OCI-LY7 (cell line): ENCODE measurements around the gene PPP2R5C. TPM values are rescaled to one million over a fixed set of nuclear protein-coding genes. Genes with fewer than 3 reads are reported as not detected.

Experiments
- BruUV-seq: library from RNA; stranded (reverse); fragments of 400-500 nt; replicated peaks from 2 replicates; lab custom pipeline; 2021; lab: Mats Ljungman, UMichigan
- CTCF ChIA-PET: fragments of 300-600 bp; sonication (Branson Sonifier 250); formaldehyde crosslinking; loops from one replicate; lab custom pipeline; 2022; ENCODE audit warnings: antibody characterized with exemption; ENCODE audit not compliant: unreplicated experiment; lab: Charles Lee
- POLR2A ChIA-PET: fragments of 300-600 bp; sonication (Branson Sonifier 250); formaldehyde crosslinking; loops from one replicate; lab custom pipeline; 2022; ENCODE audit warnings: antibody characterized with exemption; lab: Charles Lee
- DNase-seq: peaks from one replicate; pipeline ENCODE4 v3.0.0-alpha.2; 2015; ENCODE audit warnings: low spot score
- H2AFZ ChIP-seq: fragments of 200-600 bp; sonication (generic), shearing (Covaris generic); 2 replicates; pipeline ENCODE4 v1.6.1; 2014; ENCODE audit warnings: mild to moderate bottlenecking, antibody characterized with exemption, low read length, moderate library complexity
- H3K27ac ChIP-seq: fragments of 200-600 bp; sonication (generic); 2 replicates; pipeline ENCODE4 v1.5.1; 2014; ENCODE audit warnings: mixed run types, low read depth, mild to moderate bottlenecking, moderate library complexity, low read length, inconsistent platforms; ENCODE audit not compliant: poor library complexity, severe bottlenecking
- H3K36me3 ChIP-seq: fragments of 200-600 bp; sonication (generic); 2 replicates; pipeline ENCODE4 v1.6.1; 2014; ENCODE audit warnings: mild to moderate bottlenecking, antibody characterized with exemption, low read length, moderate library complexity, mixed read lengths; ENCODE audit not compliant: insufficient read depth
- H3K4me1 ChIP-seq: fragments of 200-600 bp; sonication (generic); 2 replicates; pipeline ENCODE4 v1.5.1; 2014; ENCODE audit warnings: mild to moderate bottlenecking, low read length; ENCODE audit not compliant: insufficient read depth, poor library complexity, severe bottlenecking
- H3K4me2 ChIP-seq: fragments of 200-600 bp; sonication (generic); 2 replicates; pipeline ENCODE4 v1.6.1; 2014; ENCODE audit warnings: mild to moderate bottlenecking, low read length
- H3K4me3 ChIP-seq: fragments of 200-600 bp; sonication (generic); 2 replicates; pipeline ENCODE4 v1.5.1; 2014; ENCODE audit warnings: mild to moderate bottlenecking, low read depth, low read length; ENCODE audit not compliant: poor library complexity, severe bottlenecking
- H3K79me2 ChIP-seq: fragments of 200-600 bp; sonication (generic); 2 replicates; pipeline ENCODE4 v1.6.1; 2016; ENCODE audit warnings: low read depth, mild to moderate bottlenecking, low read length, moderate library complexity, mixed read lengths; ENCODE audit not compliant: insufficient read depth
- H3K9me2 ChIP-seq: fragments of 200-600 bp; sonication (generic); 2 replicates; pipeline ENCODE4 v1.6.1; 2016; ENCODE audit warnings: mild to moderate bottlenecking, low read length, mixed read lengths; ENCODE audit not compliant: insufficient read depth
- H3K9me3 ChIP-seq: fragments of 200-600 bp; sonication (generic); 2 replicates; pipeline ENCODE4 v1.6.1; 2014; ENCODE audit warnings: mild to moderate bottlenecking, mixed run types, low read length, mixed read lengths
- H4K20me1 ChIP-seq: fragments of 200-600 bp; sonication (generic); 2 replicates; pipeline ENCODE4 v1.6.1; 2014; ENCODE audit warnings: mild to moderate bottlenecking, antibody characterized with exemption, low read length, moderate library complexity, mixed read lengths; ENCODE audit not compliant: insufficient read depth
- CTCF ChIP-seq: fragments of 200-600 bp; sonication (generic); conservative IDR thresholded peaks from 2 replicates; pipeline ENCODE4 v1.5.1; 2014; ENCODE audit warnings: mild to moderate bottlenecking, antibody characterized with exemption, low read length, moderate library complexity, mixed read lengths
- EZH2phosphoT487 ChIP-seq: fragments of 200-600 bp; sonication (generic); IDR thresholded peaks from 2 replicates; pipeline ENCODE4 v1.6.1; 2018; ENCODE audit warnings: low read depth, borderline replicate concordance, mild to moderate bottlenecking, mixed run types, antibody characterized with exemption, low read length, moderate library complexity, mixed read lengths
- intact Hi-C: fragments of 100-400 bp; cut with micrococcal nuclease; formaldehyde crosslinking; loops from one replicate; pipeline ENCODE4 v1.10.0; 2022; ENCODE audit not compliant: unreplicated experiment
- total RNA-seq, 2 experiments: library from RNA; depleted of rRNA in 1 of 2; stranded (reverse); fragments of >200 nt in 1 of 2; shearing (Covaris generic) in 1 of 2; gene quantifications; 2 replicates each; pipeline ENCODE4 v1.2.3, GENCODE V29; 2014 to 2022

PPP2R5C gene
- total RNA-seq, 2 experiments from 2014 or later = 161 to 236 TPM

DNA sequence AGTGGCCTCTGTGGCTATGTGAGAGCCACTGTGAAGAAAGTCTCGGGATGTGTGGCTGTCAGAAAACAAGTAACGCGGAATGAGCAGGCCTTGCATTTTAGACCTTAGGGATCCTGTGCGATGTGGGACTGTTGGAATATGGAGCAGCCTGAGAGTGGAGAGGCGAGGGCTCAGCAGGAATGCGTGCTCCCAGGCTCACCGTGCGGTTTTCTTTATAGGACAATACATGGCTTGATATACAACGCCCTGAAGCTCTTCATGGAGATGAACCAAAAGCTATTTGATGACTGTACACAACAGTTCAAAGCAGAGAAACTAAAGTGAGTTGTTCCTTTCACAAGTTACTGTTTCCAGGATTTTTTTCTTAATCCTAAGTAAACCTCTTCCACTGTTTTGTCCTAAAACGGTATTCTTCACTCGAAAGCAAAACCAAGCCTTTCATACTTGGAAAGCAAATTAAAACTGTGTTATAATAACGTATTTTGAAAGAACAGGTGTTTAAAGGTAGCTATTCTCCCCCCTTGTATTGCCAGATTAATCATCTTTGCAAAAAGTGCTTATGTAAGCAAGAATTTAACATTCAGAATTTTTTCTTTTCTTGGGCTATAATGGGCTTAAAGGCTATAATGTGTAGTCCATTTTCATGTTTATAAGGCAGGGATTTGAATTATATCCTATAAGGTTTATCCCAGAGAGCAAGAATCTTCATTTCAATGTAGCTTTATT is 148.0 kb downstream of the PPP2R5C start:
- ChIA-PET POLR2A (interaction anchor here (0.6 to 1.2 kb wide), 2 partner anchors 11 to 23 kb away, joined by 3 read pairs; no protein-coding TSS in a partner anchor), CTCF (no interaction called here)
- Histone ChIP-seq H3K9me2 (no peaks in the 10 kb centered on the region), H3K4me2 (no peak overlapping the region), H3K4me1 (no peaks in the 10 kb centered on the region), H3K4me3 (no peak overlapping the region), H4K20me1 (no peaks in the 10 kb centered on the region), H3K36me3 (peaks cover 78% of the 10 kb centered on the region), H2AFZ (no peak overlapping the region), H3K9me3 (no peaks in the 10 kb centered on the region), H3K79me2 (no peaks in the 10 kb centered on the region), H3K27ac (no peak overlapping the region)
- no peak for DNase-seq
- intact Hi-C loops = no loop called here
- TF ChIP-seq EZH2phosphoT487 (no peak), CTCF (no peak)
- no TSS peak for BruUV-seq

DNA sequence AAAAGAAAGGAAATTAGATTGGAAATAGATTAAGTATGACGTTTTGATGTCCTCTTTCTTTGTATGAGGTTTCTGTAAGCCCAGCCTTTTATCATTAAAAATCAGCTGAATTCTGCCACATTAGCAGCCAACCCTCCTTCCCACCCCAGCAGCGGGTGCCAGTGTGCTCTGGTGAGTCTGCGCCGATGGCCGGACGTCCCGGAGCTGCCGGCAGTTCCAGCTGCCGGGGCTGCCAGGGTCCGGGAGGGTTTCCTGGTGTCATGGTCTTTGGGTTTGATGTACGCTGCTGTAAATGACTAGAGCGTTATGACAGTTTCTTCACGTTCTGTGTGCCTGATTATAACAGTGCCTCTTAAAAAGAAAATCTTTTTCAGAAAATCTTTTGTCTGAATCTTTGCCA is 151.3 kb downstream of the PPP2R5C start:
- CTCF ChIA-PET = no interaction called here

More for the DNA sequence above, 151.3 kb downstream of the PPP2R5C start:
- no peaks in the 10 kb centered on the region for H3K79me2 ChIP-seq
- H3K9me2 ChIP-seq = no peaks in the 10 kb centered on the region
- no peaks in the 10 kb centered on the region for H4K20me1 ChIP-seq
- POLR2A ChIA-PET = interaction anchor here (0.5 to 0.8 kb wide), 2 partner anchors 45 to 65 kb away, joined by 3 read pairs; no protein-coding TSS in a partner anchor
- H3K4me1 ChIP-seq = no peaks in the 10 kb centered on the region
- H3K27ac ChIP-seq = no peak overlapping the region
- H3K36me3 ChIP-seq = peaks cover 55% of the 10 kb centered on the region
- no peak overlapping the region for H3K4me3 ChIP-seq
- BruUV-seq = no TSS peak
- no peak for TF ChIP-seq CTCF
- TF ChIP-seq EZH2phosphoT487 = no peak
- intact Hi-C loops = no loop called here
- no peak for DNase-seq
- H3K4me2 ChIP-seq = no peak overlapping the region
- no peaks in the 10 kb centered on the region for H3K9me3 ChIP-seq
- H2AFZ ChIP-seq = no peak overlapping the region
